GM12873 (cell line): ENCODE data around the gene NBPF3.

Experiments used
- CTCF ChIP-seq: IDR thresholded peaks from 2 replicates; pipeline ENCODE4 v1.5.1; 2012; ENCODE audit warnings: low read depth, mild to moderate bottlenecking, moderate library complexity, low read length, control low read depth; ENCODE audit not compliant: insufficient read depth; ENCODE audit errors: missing control alignments

The NBPF3 gene

GRCh38 chr1:21451212-21451611, 11.3 kb downstream of the NBPF3 start:
- no peak for TF ChIP-seq CTCF

GRCh38 chr1:21451981-21452411, 12.1 kb downstream of the NBPF3 start:
- TF ChIP-seq CTCF: no peak

- no peak for TF ChIP-seq CTCF
Observed at GRCh38 chr1:21457654-21458053, 17.7 kb downstream of the NBPF3 start.

GRCh38 chr1:21468599-21468998, 28.7 kb downstream of the NBPF3 start:
- TF ChIP-seq CTCF: peak; percentile 57

GRCh38 chr1:21469581-21469980, 29.6 kb downstream of the NBPF3 start:
- no peak for TF ChIP-seq CTCF

- no peak for TF ChIP-seq CTCF
Observed at GRCh38 chr1:21472861-21473260, 32.9 kb downstream of the NBPF3 start.

- TF ChIP-seq CTCF: no peak
Observed at GRCh38 chr1:21478356-21478755, 38.4 kb downstream of the NBPF3 start.

- no peak for TF ChIP-seq CTCF
Observed at GRCh38 chr1:21489146-21489545, 49.2 kb downstream of the NBPF3 start.
